Thyroid gland (tissue), 4 donors: ENCODE results near the gene MIEF2.

Experiments used
- POLR2A ChIP-seq, 2 donors: fragments of 450-650 bp; IDR thresholded peaks; one replicate each; pipeline ENCODE4 v1.6.1; 2017; ENCODE audit warnings: antibody characterized with exemption in 2 of 2, mild to moderate bottlenecking in 2 of 2, moderate library complexity in 1 of 2
- TF ChIP-seq, protein P1 (sequence below), 6 experiments: fragments of 200-600 bp in 3 of 6; fragments of 450-650 bp in 3 of 6; sonication (generic) in 3 of 6; IDR thresholded peaks; one replicate each; pipeline ENCODE4 v1.5.1; 2016 to 2019; ENCODE audit warnings: antibody characterized with exemption in 6 of 6, mild to moderate bottlenecking in 2 of 6, inconsistent platforms in 1 of 6, moderate library complexity in 1 of 6

GRCh38 chr17:18231164-18231563 lies 29.3 kb upstream of the MIEF2 start:
- TF ChIP-seq, protein P1, sequence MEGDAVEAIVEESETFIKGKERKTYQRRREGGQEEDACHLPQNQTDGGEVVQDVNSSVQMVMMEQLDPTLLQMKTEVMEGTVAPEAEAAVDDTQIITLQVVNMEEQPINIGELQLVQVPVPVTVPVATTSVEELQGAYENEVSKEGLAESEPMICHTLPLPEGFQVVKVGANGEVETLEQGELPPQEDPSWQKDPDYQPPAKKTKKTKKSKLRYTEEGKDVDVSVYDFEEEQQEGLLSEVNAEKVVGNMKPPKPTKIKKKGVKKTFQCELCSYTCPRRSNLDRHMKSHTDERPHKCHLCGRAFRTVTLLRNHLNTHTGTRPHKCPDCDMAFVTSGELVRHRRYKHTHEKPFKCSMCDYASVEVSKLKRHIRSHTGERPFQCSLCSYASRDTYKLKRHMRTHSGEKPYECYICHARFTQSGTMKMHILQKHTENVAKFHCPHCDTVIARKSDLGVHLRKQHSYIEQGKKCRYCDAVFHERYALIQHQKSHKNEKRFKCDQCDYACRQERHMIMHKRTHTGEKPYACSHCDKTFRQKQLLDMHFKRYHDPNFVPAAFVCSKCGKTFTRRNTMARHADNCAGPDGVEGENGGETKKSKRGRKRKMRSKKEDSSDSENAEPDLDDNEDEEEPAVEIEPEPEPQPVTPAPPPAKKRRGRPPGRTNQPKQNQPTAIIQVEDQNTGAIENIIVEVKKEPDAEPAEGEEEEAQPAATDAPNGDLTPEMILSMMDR (IDR thresholded peaks at IDR 0.05) = no peak
- no peak for TF ChIP-seq POLR2A (IDR thresholded peaks at IDR 0.05)
